Keratinocyte (primary cell): ENCODE data around the gene PCDH15.

Experiments
- EZH2 ChIP-seq: IDR thresholded peaks from one replicate; pipeline ENCODE4 v1.6.1; 2012; ENCODE audit warnings: inconsistent platforms, mild to moderate bottlenecking, low read length, moderate library complexity
- TF ChIP-seq, protein P1 (sequence below), 3 experiments: IDR thresholded peaks in 1 of 3; conservative IDR thresholded peaks in 1 of 3; optimal IDR thresholded peaks in 1 of 3; 2 replicates in 2 of 3; 3 replicates in 1 of 3; pipeline versions ENCODE3 to v1.5.1; 2011; ENCODE audit warnings: low read length in 3 of 3, mild to moderate bottlenecking in 3 of 3, moderate library complexity in 2 of 3, control low read depth in 1 of 3, inconsistent platforms in 1 of 3; ENCODE audit not compliant: insufficient read depth in 2 of 3; ENCODE audit errors: extremely low read depth in 1 of 3

DNA sequence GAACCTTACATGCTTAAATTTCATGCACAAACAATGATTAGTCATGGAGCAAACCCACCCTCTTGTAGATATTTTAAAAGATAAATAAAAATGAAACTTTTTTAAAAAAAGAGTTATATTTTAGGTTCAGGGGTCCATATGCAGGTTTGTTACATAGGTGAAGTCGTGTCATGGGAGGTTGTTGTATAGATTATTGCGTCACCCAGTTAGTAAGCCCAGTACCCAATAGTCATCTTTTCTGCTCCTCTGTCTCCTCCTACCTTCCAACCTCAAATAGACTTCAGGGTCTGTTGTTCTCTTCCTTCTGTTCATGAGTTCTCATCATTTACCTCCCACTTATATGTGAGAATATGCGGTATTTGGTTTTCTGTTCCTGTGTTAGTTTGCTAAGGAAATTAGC is 486.6 kb downstream of the PCDH15 start:
- no peak for TF ChIP-seq EZH2
- TF ChIP-seq, protein P1, sequence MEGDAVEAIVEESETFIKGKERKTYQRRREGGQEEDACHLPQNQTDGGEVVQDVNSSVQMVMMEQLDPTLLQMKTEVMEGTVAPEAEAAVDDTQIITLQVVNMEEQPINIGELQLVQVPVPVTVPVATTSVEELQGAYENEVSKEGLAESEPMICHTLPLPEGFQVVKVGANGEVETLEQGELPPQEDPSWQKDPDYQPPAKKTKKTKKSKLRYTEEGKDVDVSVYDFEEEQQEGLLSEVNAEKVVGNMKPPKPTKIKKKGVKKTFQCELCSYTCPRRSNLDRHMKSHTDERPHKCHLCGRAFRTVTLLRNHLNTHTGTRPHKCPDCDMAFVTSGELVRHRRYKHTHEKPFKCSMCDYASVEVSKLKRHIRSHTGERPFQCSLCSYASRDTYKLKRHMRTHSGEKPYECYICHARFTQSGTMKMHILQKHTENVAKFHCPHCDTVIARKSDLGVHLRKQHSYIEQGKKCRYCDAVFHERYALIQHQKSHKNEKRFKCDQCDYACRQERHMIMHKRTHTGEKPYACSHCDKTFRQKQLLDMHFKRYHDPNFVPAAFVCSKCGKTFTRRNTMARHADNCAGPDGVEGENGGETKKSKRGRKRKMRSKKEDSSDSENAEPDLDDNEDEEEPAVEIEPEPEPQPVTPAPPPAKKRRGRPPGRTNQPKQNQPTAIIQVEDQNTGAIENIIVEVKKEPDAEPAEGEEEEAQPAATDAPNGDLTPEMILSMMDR (optimal IDR thresholded peaks at IDR 0.05 in 1 of 3, IDR thresholded peaks at IDR 0.05 in 1 of 3, conservative IDR thresholded peaks at IDR 0.05 in 1 of 3; ENCODE audit: extremely low read depth in 1 of 3, insufficient read depth in 2 of 3, low read length in 3 of 3), result no peak
